ENCODE data around the gene RPL18. TPM values are rescaled to one million over a fixed set of nuclear protein-coding genes. Genes with fewer than 3 reads are reported as not detected.
A peak's percentile ranks its signal among the peaks of the same experiment; 100 is the strongest.

Gene RPL18
- polyA plus RNA-seq, 1 donor from 2014 or later = 2,549 TPM

GRCh38 chr19:48629297-48629598 lies 10.3 kb upstream of the RPL18 start:
- Mint-ChIP-seq H3K4me3 (no peak overlapping the region), H3K4me1 (peaks cover 7 to 12% (median 9%) of the 10 kb centered on the region in 3 donors), H3K27me3 (no peaks in the 10 kb centered on the region), H3K9me3 (no peaks in the 10 kb centered on the region), H3K36me3 (peaks cover 6% of the 10 kb centered on the region), H3K27ac (no peak overlapping the region)

- H3K36me3 Mint-ChIP-seq = peaks cover 5% of the 10 kb centered on the region
- peaks cover 7 to 14% (median 12%) of the 10 kb centered on the region in 3 donors for H3K4me1 Mint-ChIP-seq
These were observed 9.7 kb upstream of the RPL18 start for GRCh38 chr19:48628486-48629296.

GRCh38 chr19:48627865-48628314 lies 8.9 kb upstream of the RPL18 start:
- peaks cover 5% of the 10 kb centered on the region for H3K36me3 Mint-ChIP-seq
- no peaks in the 10 kb centered on the region for H3K27me3 Mint-ChIP-seq
- H3K27ac Mint-ChIP-seq = no peak overlapping the region
- H3K9me3 Mint-ChIP-seq = no peaks in the 10 kb centered on the region
- no peak overlapping the region for H3K4me3 Mint-ChIP-seq
- peaks cover 10 to 20% (median 14%) of the 10 kb centered on the region in 3 donors for H3K4me1 Mint-ChIP-seq

More at GRCh38 chr19:48628486-48629296, 9.7 kb upstream of the RPL18 start:
- Mint-ChIP-seq H3K27ac (peak overlapping the region in 1 of 3 donors; percentile 86), H3K9me3 (no peaks in the 10 kb centered on the region), H3K27me3 (no peaks in the 10 kb centered on the region), H3K4me3 (no peak overlapping the region)

GRCh38 chr19:48627201-48627864 lies 8.4 kb upstream of the RPL18 start:
- Mint-ChIP-seq H3K9me3 (no peaks in the 10 kb centered on the region), H3K27ac (no peak overlapping the region), H3K36me3 (peaks cover 5% of the 10 kb centered on the region), H3K27me3 (no peaks in the 10 kb centered on the region), H3K4me3 (no peak overlapping the region), H3K4me1 (peaks cover 12 to 17% (median 12%) of the 10 kb centered on the region in 3 donors)

- H3K4me3 Mint-ChIP-seq = no peak overlapping the region
These were observed 6.9 kb upstream of the RPL18 start for GRCh38 chr19:48625891-48626327.

GRCh38 chr19:48624791-48625723 lies 6.1 kb upstream of the RPL18 start:
- H3K4me3 Mint-ChIP-seq = peak overlapping the region in 3 of 4 donors; percentile 84 to 95 (median 91)
- no peaks in the 10 kb centered on the region for H3K9me3 Mint-ChIP-seq
- H3K36me3 Mint-ChIP-seq = peaks cover 1% of the 10 kb centered on the region
- peaks cover 11 to 19% (median 16%) of the 10 kb centered on the region in 3 donors for H3K4me1 Mint-ChIP-seq
- H3K27ac Mint-ChIP-seq = peak overlapping the region; percentile 18 to 91 (median 27)
- no peaks in the 10 kb centered on the region for H3K27me3 Mint-ChIP-seq

More at GRCh38 chr19:48625891-48626327, 6.9 kb upstream of the RPL18 start:
- H3K4me1 Mint-ChIP-seq = peaks cover 11 to 19% (median 14%) of the 10 kb centered on the region in 3 donors
- peaks cover 5% of the 10 kb centered on the region for H3K36me3 Mint-ChIP-seq
- H3K9me3 Mint-ChIP-seq = no peaks in the 10 kb centered on the region
- H3K27me3 Mint-ChIP-seq = no peaks in the 10 kb centered on the region
- H3K27ac Mint-ChIP-seq = peak overlapping the region in 1 of 3 donors; percentile 69

- Mint-ChIP-seq H3K36me3 (no peaks in the 10 kb centered on the region), H3K27me3 (no peaks in the 10 kb centered on the region), H3K4me3 (peak overlapping the region; percentile 78 to 95 (median 88)), H3K4me1 (peaks cover 19 to 23% (median 20%) of the 10 kb centered on the region in 3 donors), H3K27ac (peak overlapping the region; percentile 91 to 96 (median 93)), H3K9me3 (no peaks in the 10 kb centered on the region)
These were observed 5.2 kb upstream of the RPL18 start for GRCh38 chr19:48624067-48624594.

GRCh38 chr19:48623556-48624066 lies 4.6 kb upstream of the RPL18 start:
- H3K4me3 Mint-ChIP-seq = peak overlapping the region; percentile 78 to 95 (median 88)
- peak overlapping the region; percentile 91 to 96 (median 93) for H3K27ac Mint-ChIP-seq
- H3K27me3 Mint-ChIP-seq = no peaks in the 10 kb centered on the region
- H3K36me3 Mint-ChIP-seq = peaks cover 1% of the 10 kb centered on the region
- no peaks in the 10 kb centered on the region for H3K9me3 Mint-ChIP-seq
- peaks cover 22 to 24% (median 22%) of the 10 kb centered on the region in 3 donors for H3K4me1 Mint-ChIP-seq

- Mint-ChIP-seq H3K4me3 (peak overlapping the region; percentile 85 to 99 (median 98)), H3K27me3 (no peaks in the 10 kb centered on the region), H3K4me1 (peaks cover 29 to 37% (median 32%) of the 10 kb centered on the region in 3 donors), H3K27ac (peak overlapping the region; percentile 89 to 99 (median 96)), H3K9me3 (no peaks in the 10 kb centered on the region), H3K36me3 (peaks cover 4% of the 10 kb centered on the region)
These were observed 961 bp upstream of the RPL18 start for GRCh38 chr19:48619692-48620585.

GRCh38 chr19:48618278-48618915 lies 581 bp downstream of the RPL18 start:
- Mint-ChIP-seq H3K4me3 (peak overlapping the region; percentile 85 to 99 (median 98)), H3K27ac (peak overlapping the region; percentile 89 to 99 (median 96)), H3K27me3 (no peaks in the 10 kb centered on the region), H3K9me3 (no peaks in the 10 kb centered on the region), H3K36me3 (peaks cover 4% of the 10 kb centered on the region), H3K4me1 (peaks cover 23 to 31% (median 28%) of the 10 kb centered on the region in 3 donors)

- peaks cover 21 to 27% (median 24%) of the 10 kb centered on the region in 3 donors for H3K4me1 Mint-ChIP-seq
- no peaks in the 10 kb centered on the region for H3K9me3 Mint-ChIP-seq
- H3K27ac Mint-ChIP-seq = peak overlapping the region; percentile 91 to 99 (median 96)
- peaks cover 4% of the 10 kb centered on the region for H3K36me3 Mint-ChIP-seq
- H3K4me3 Mint-ChIP-seq = peak overlapping the region; percentile 85 to 99 (median 98)
- no peaks in the 10 kb centered on the region for H3K27me3 Mint-ChIP-seq
These were observed 1.6 kb downstream of the RPL18 start for GRCh38 chr19:48617146-48617937.

- peaks cover 21 to 25% (median 21%) of the 10 kb centered on the region in 3 donors for H3K4me1 Mint-ChIP-seq
- no peaks in the 10 kb centered on the region for H3K9me3 Mint-ChIP-seq
- H3K36me3 Mint-ChIP-seq = peaks cover 4% of the 10 kb centered on the region
- peak overlapping the region in 1 of 3 donors; percentile 91 for H3K27ac Mint-ChIP-seq
- H3K27me3 Mint-ChIP-seq = no peaks in the 10 kb centered on the region
- peak overlapping the region; percentile 25 to 85 (median 83) for H3K4me3 Mint-ChIP-seq
These were observed 2.4 kb downstream of the RPL18 start for GRCh38 chr19:48616491-48617056.
